Ovary (tissue), 9 donors: ENCODE results near the gene ETV6. TPM values are rescaled to one million over a fixed set of nuclear protein-coding genes. Genes with fewer than 3 reads are reported as not detected.

Experiments used
- DNase-seq, 5 donors: peaks; one replicate each; pipeline ENCODE4 v3.0.0-alpha.2; 2019 to 2020
- H3K27ac ChIP-seq, 2 donors: fragments of 200-600 bp; one replicate each; pipeline versions ENCODE4 v1.5.1 to v1.8.0; 2019 to 2022
- H3K27me3 ChIP-seq: fragments of 200-600 bp; one replicate; pipeline ENCODE4 v1.8.0; 2022
- H3K36me3 ChIP-seq: fragments of 200-600 bp; sonication (generic); one replicate; pipeline ENCODE4 v1.5.1; 2019
- H3K4me1 ChIP-seq: one replicate; pipeline ENCODE4 v1.8.1; 2013; ENCODE audit warnings: mild to moderate bottlenecking, moderate library complexity; ENCODE audit not compliant: insufficient read depth
- H3K4me3 ChIP-seq: fragments of 200-600 bp; sonication (generic); one replicate; pipeline ENCODE4 v1.5.1; 2017
- H3K9me3 ChIP-seq, 2 donors: fragments of 200-600 bp in 1 of 2; sonication (generic) in 1 of 2; one replicate each; pipeline versions ENCODE4 v1.5.1 to v1.8.1; 2013 to 2019; ENCODE audit warnings: mild to moderate bottlenecking in 1 of 2, moderate library complexity in 1 of 2
- CTCF ChIP-seq, 3 donors: fragments of 450-650 bp in 2 of 3; fragments of 200-600 bp in 1 of 3; IDR thresholded peaks; one replicate each; pipeline versions ENCODE4 v1.5.1 to v1.8.0; 2016 to 2022; ENCODE audit warnings: antibody characterized with exemption in 3 of 3, mild to moderate bottlenecking in 1 of 3
- EP300 ChIP-seq: sonication (generic); formaldehyde crosslinking; IDR thresholded peaks from one replicate; pipeline ENCODE4 v1.6.1; 2017; ENCODE audit warnings: antibody characterized with exemption
- POLR2A ChIP-seq: fragments of 450-650 bp; IDR thresholded peaks from one replicate; pipeline ENCODE4 v1.6.1; 2017; ENCODE audit warnings: antibody characterized with exemption, mild to moderate bottlenecking, moderate library complexity
- WGBS, 3 donors: extraction: QIAGEN DNeasy Blood & Tissue Kit in 1 of 3; methylation state at CpG; one replicate each; pipeline versions ENCODE4 v1.1.5 to v1.1.7; 2013 to 2017; 5-methylcytosine and 5-hydroxymethylcytosine counted together
- intact Hi-C, 4 donors: fragments of 100-400 bp; cut with DNase I; formaldehyde crosslinking; loops; one replicate each; pipeline versions ENCODE4 v1.11.0 to v1.15.1; 2022 to 2023
- polyA plus RNA-seq, 2 donors: library from polyadenylated mRNA; stranded (reverse); fragments of 200-250 nt in 1 of 2; fragments of 350-450 nt in 1 of 2; fragmentation: Illumina TruSeq in 1 of 2; extraction: RNeasy Lipid Tissue Mini Kit (QIAGEN cat#74804) in 1 of 2; gene quantifications; one replicate each; pipeline ENCODE4 v1.2.3, GENCODE V29; 2013 to 2014
- total RNA-seq, 7 donors: library from RNA; depleted of rRNA in 2 of 7; stranded (reverse); fragments of >200 nt in 2 of 7; fragmentation: NEBNext Ultra II Directional in 3 of 7; extraction: Animal tissue kit (Norgen Biotek cat#: 25700) in 3 of 7; gene quantifications; one replicate each; pipeline versions ENCODE4 v1.1.0 to v1.2.4, GENCODE V29; 2016 to 2023
- donor health status: DM: no; HTN: no; CAD: no; lungs with moderate emphysema.
- donor health status: DM: no; HTN: no; CAD: no.
- donor health status: Bipolar disorder and iron deficiency.
- donor health status: DM: yes; HTN: yes; CAD: no.
- donor health status: DM: no; HTN: no; CAD: no.
- donor health status: DM: yes; HTN: yes; CAD: no.

ETV6 gene
- total and polyA plus RNA-seq, 9 donors = 4.4 to 34.6 (median 18.3) TPM

- WGBS, 3 donors = 74 to 84% (median 74%) methylated on average over 12 of the region's 12 CpGs
- H3K4me1 ChIP-seq = no peaks in the 10 kb centered on the region
- intact Hi-C loops = no loop called here
Measured at GRCh38 chr12:11778713-11779685, 129.5 kb downstream of the ETV6 start.

GRCh38 chr12:11780521-11781101 lies 131.1 kb downstream of the ETV6 start:
- H3K27ac ChIP-seq = no peak overlapping the region
- WGBS, 3 donors = 86 to 95% (median 90%) methylated on average over 6 of the region's 6 CpGs
- H3K4me3 ChIP-seq = no peak overlapping the region
- intact Hi-C loops = no loop called here
- H3K9me3 ChIP-seq = no peaks in the 10 kb centered on the region
- no peak for DNase-seq
- H3K4me1 ChIP-seq = no peaks in the 10 kb centered on the region
- H3K36me3 ChIP-seq = no peaks in the 10 kb centered on the region
- H3K27me3 ChIP-seq = no peaks in the 10 kb centered on the region
- TF ChIP-seq EP300 (no peak), POLR2A (no peak), CTCF (IDR thresholded peaks at IDR 0.05) (no peak)

More at GRCh38 chr12:11778713-11779685, 129.5 kb downstream of the ETV6 start:
- TF ChIP-seq POLR2A (no peak), EP300 (no peak)
- Histone ChIP-seq H3K4me3 (no peak overlapping the region), H3K27me3 (no peaks in the 10 kb centered on the region), H3K36me3 (no peaks in the 10 kb centered on the region), H3K27ac (no peak overlapping the region), H3K9me3 (no peaks in the 10 kb centered on the region)
- no peak for DNase-seq

- H3K27ac ChIP-seq = no peak overlapping the region
- TF ChIP-seq EP300 (no peak), CTCF (IDR thresholded peaks at IDR 0.05) (no peak), POLR2A (no peak)
- intact Hi-C loops = no loop called here
- no peaks in the 10 kb centered on the region for H3K27me3 ChIP-seq
- H3K36me3 ChIP-seq = no peaks in the 10 kb centered on the region
- H3K4me3 ChIP-seq = no peak overlapping the region
- H3K9me3 ChIP-seq = no peaks in the 10 kb centered on the region
- H3K4me1 ChIP-seq = no peaks in the 10 kb centered on the region
- 94 to 98% (median 95%) methylated on average over 3 of the region's 3 CpGs for WGBS, 3 donors
- DNase-seq = no peak
Measured at GRCh38 chr12:11782914-11783420, 133.5 kb downstream of the ETV6 start.

- Histone ChIP-seq H3K36me3 (no peaks in the 10 kb centered on the region), H3K27me3 (no peaks in the 10 kb centered on the region), H3K9me3 (no peaks in the 10 kb centered on the region), H3K4me1 (no peaks in the 10 kb centered on the region), H3K4me3 (no peak overlapping the region), H3K27ac (no peak overlapping the region)
- DNase-seq = no peak
- intact Hi-C loops = no loop called here
- TF ChIP-seq POLR2A (no peak), CTCF (IDR thresholded peaks at IDR 0.05) (no peak), EP300 (no peak)
- 82 to 89% (median 88%) methylated on average over 5 of the region's 5 CpGs for WGBS, 3 donors
Measured at GRCh38 chr12:11785712-11786111, 136.2 kb downstream of the ETV6 start.
